Heart right ventricle (tissue), 16 donors: ENCODE data around the gene CST4. TPM values are rescaled to one million over a fixed set of nuclear protein-coding genes. Genes with fewer than 3 reads are reported as not detected.
A peak's percentile ranks its signal among the peaks of the same experiment; 100 is the strongest.
"Not testable (repeated sequence)": the region's sequence is repeated elsewhere in the genome, so short reads cannot be mapped to it uniquely, and the experiment has no call there.

ENCODE experiments used
- ATAC-seq, 8 donors: fragments of 200-7000 bp; cut with Tn5 transposase; one replicate each; pipeline ENCODE4 v1.9.1; 2020; ENCODE audit warnings: mild to moderate bottlenecking in 8 of 8, moderate library complexity in 8 of 8, moderate number of reproducible peaks in 1 of 8
- DNase-seq, 2 donors: peaks; one replicate each; pipeline ENCODE4 v3.0.0-alpha.2; 2020
- H3K27ac ChIP-seq, 10 donors: fragments of 200-600 bp; sonication (generic) in 2 of 10; one replicate each; pipeline versions ENCODE4 v1.5.0 to v1.8.0; 2020 to 2022; ENCODE audit warnings: mild to moderate bottlenecking in 3 of 10
- H3K27me3 ChIP-seq, 7 donors: fragments of 200-600 bp; one replicate each; pipeline ENCODE4 v1.8.0; 2021 to 2022; ENCODE audit warnings: mild to moderate bottlenecking in 2 of 7
- H3K36me3 ChIP-seq, 9 donors: fragments of 200-600 bp; sonication (generic) in 1 of 9; one replicate each; pipeline versions ENCODE4 v1.5.0 to v1.8.0; 2020 to 2022; ENCODE audit warnings: mild to moderate bottlenecking in 2 of 9
- H3K4me1 ChIP-seq, 9 donors: fragments of 200-600 bp; sonication (generic) in 1 of 9; one replicate each; pipeline versions ENCODE4 v1.5.0 to v1.8.0; 2020 to 2022; ENCODE audit warnings: mild to moderate bottlenecking in 4 of 9
- H3K4me3 ChIP-seq, 10 donors: fragments of 200-600 bp; sonication (generic) in 2 of 10; one replicate each; pipeline versions ENCODE4 v1.5.0 to v1.8.0; 2020 to 2022; ENCODE audit warnings: mild to moderate bottlenecking in 7 of 10, moderate library complexity in 2 of 10
- H3K9me3 ChIP-seq, 11 donors: fragments of 200-600 bp in 10 of 11; sonication (generic) in 2 of 11; one replicate each; pipeline versions ENCODE4 v1.5.0 to v1.8.0; 2013 to 2022; ENCODE audit warnings: mild to moderate bottlenecking in 2 of 11, control low read depth in 1 of 11, moderate library complexity in 1 of 11
- CTCF ChIP-seq, 9 donors: fragments of 200-600 bp; sonication (generic) in 2 of 9; IDR thresholded peaks; one replicate each; pipeline versions ENCODE4 v1.5.0 to v1.8.0; 2021 to 2022; ENCODE audit warnings: antibody characterized with exemption in 9 of 9, mild to moderate bottlenecking in 5 of 9, moderate library complexity in 1 of 9
- WGBS, 2 donors: extraction: QIAGEN DNeasy Blood & Tissue Kit; methylation state at CpG; one replicate each; pipeline ENCODE4 v1.1.7; 2013; ENCODE audit warnings: inconsistent platforms in 1 of 2; 5-methylcytosine and 5-hydroxymethylcytosine counted together
- intact Hi-C, 10 donors: fragments of 100-400 bp; cut with DNase I; formaldehyde crosslinking; loops; one replicate each; pipeline versions ENCODE4 v1.11.1 to v1.14.2; 2022
- polyA plus RNA-seq, 2 donors: library from polyadenylated mRNA; stranded (reverse); fragments of 200-250 nt; gene quantifications; one replicate each; pipeline ENCODE4 v1.2.3, GENCODE V29; 2013
- total RNA-seq, 10 donors: library from RNA; stranded (reverse); fragmentation: NEBNext Ultra II Directional in 3 of 10; extraction: Animal tissue kit (Norgen Biotek cat#: 25700) in 3 of 10; gene quantifications; one replicate each; pipeline versions ENCODE4 v1.2.1 to v1.2.4, GENCODE V29; 2021 to 2023
- donor health status: Arrhythmogenic right ventricular cardiomyopathy.
- donor health status: ischemic (EF 13 %, LVEDD 7.1; RV severe dilation, severe dysfunction).
- donor health status: healthy with polysubstance abuse.
- donor health status: DM: no; HTN: yes; CAD: no.
- donor health status: DM: no; HTN: no; CAD: no.
- donor health status: ischemic (EF 25% LVEDD 6.9; RV normal size, moderate dysfunction).
- donor health status: ischemic (EF 25% LVEDD 5.7; RV mildly dilated, moderate dysfunction).
- donor health status: healthy.
- donor health status: DM: yes; HTN: yes; CAD: no.
- donor health status: Ischemic cardiomyopathy.
- donor health status: ischemic (EF 35%, LVEDD 5.7; RV mildly dilated, moderate dysfunction).
- donor health status: nonischemic (EF 11% LVEDD 7.7; RV severe dilation, severe dysfunction).
- donor health status: DM: yes; HTN: yes; CAD: no.
- donor health status: PGD.
- donor health status: ischemic (EF 29% LVEDD 5.4; RV normal size, mild dysfunction).
- donor health status: nonischemic (EF 23%, LVEDD 6.1; RV moderate dilation, normal function).

CST4 gene
- total and polyA plus RNA-seq, 12 donors = not detected

- Histone ChIP-seq H3K4me1 (no peaks in the 10 kb centered on the region), H3K9me3 (no peaks in the 10 kb centered on the region), H3K4me3 (no peak overlapping the region), H3K36me3 (no peaks in the 10 kb centered on the region), H3K27ac (no peak overlapping the region), H3K27me3 (peaks cover 0 to 7% (median 6%) of the 10 kb centered on the region in 7 donors)
- no peak for TF ChIP-seq CTCF (IDR thresholded peaks at IDR 0.05)
- no peak for ATAC-seq
- WGBS, 2 donors = 95% methylated on average over 1 of the region's 1 CpG
- intact Hi-C loops = no loop called here
- DNase-seq = no peak
Observed at GRCh38 chr20:23705895-23706294, 17.1 kb upstream of the CST4 start.

- intact Hi-C loops = no loop called here
- no peaks in the 10 kb centered on the region for H3K4me1 ChIP-seq
- 88 to 91% methylated on average over 4 of the region's 4 CpGs for WGBS, 2 donors
- DNase-seq (no peak), ATAC-seq (no peak)
- no peaks in the 10 kb centered on the region for H3K9me3 ChIP-seq
- H3K36me3 ChIP-seq = no peaks in the 10 kb centered on the region
- no peak overlapping the region for H3K4me3 ChIP-seq
- peaks cover 0 to 6% (median 0%) of the 10 kb centered on the region in 7 donors for H3K27me3 ChIP-seq
- no peak overlapping the region for H3K27ac ChIP-seq
- TF ChIP-seq CTCF (IDR thresholded peaks at IDR 0.05) = no peak
Observed at GRCh38 chr20:23702021-23702420, 13.2 kb upstream of the CST4 start.

- Histone ChIP-seq H3K27me3 (peaks cover 0 to 6% (median 0%) of the 10 kb centered on the region in 7 donors), H3K36me3 (no peaks in the 10 kb centered on the region), H3K9me3 (no peaks in the 10 kb centered on the region), H3K4me3 (no peak overlapping the region), H3K27ac (no peak overlapping the region), H3K4me1 (no peaks in the 10 kb centered on the region)
- ATAC-seq = no peak
- WGBS, 2 donors = 66 to 72% methylated on average over 3 of the region's 3 CpGs
- no peak for TF ChIP-seq CTCF (IDR thresholded peaks at IDR 0.05)
- intact Hi-C loops = no loop called here
- DNase-seq = no peak
Observed at GRCh38 chr20:23700931-23701330, 12.1 kb upstream of the CST4 start.

- no peaks in the 10 kb centered on the region for H3K9me3 ChIP-seq
- intact Hi-C loops = no loop called here
- H3K27ac ChIP-seq = no peak overlapping the region
- no peak for TF ChIP-seq CTCF (IDR thresholded peaks at IDR 0.05)
- DNase-seq = no peak
- no peak for ATAC-seq
- H3K36me3 ChIP-seq = no peaks in the 10 kb centered on the region
- H3K4me3 ChIP-seq = no peak overlapping the region
- H3K4me1 ChIP-seq = peaks cover 0 to 9% (median 5%) of the 10 kb centered on the region in 9 donors
- 48 to 60% methylated on average over 1 of the region's 1 CpG for WGBS, 2 donors
- peaks cover 0 to 6% (median 0%) of the 10 kb centered on the region in 7 donors for H3K27me3 ChIP-seq
Observed at GRCh38 chr20:23697947-23698346, 9.1 kb upstream of the CST4 start.

GRCh38 chr20:23695068-23695395 lies 6.2 kb upstream of the CST4 start:
- H3K27me3 ChIP-seq, H3K27ac ChIP-seq, H3K36me3 ChIP-seq, DNase-seq, H3K9me3 ChIP-seq, ATAC-seq, intact Hi-C loops, H3K4me3 ChIP-seq: not testable (repeated sequence)
- peaks cover 0 to 20% (median 14%) of the 10 kb centered on the region in 9 donors for H3K4me1 ChIP-seq

GRCh38 chr20:23694178-23695067 lies 5.6 kb upstream of the CST4 start:
- H3K27me3 ChIP-seq, DNase-seq, intact Hi-C loops, ATAC-seq, H3K9me3 ChIP-seq, H3K36me3 ChIP-seq, H3K4me3 ChIP-seq: not testable (repeated sequence)
- WGBS, 2 donors = 68 to 70% methylated on average over 12 of the region's 12 CpGs
- peaks cover 0 to 20% (median 14%) of the 10 kb centered on the region in 9 donors for H3K4me1 ChIP-seq
- H3K27ac ChIP-seq = peak overlapping the region in 1 of 10 donors; percentile 67
